SIG-M5 (cell line): ENCODE measurements around the gene LAP3.
A peak's percentile ranks its signal among the peaks of the same experiment; 100 is the strongest.
"Not testable (repeated sequence)": the region's sequence is repeated elsewhere in the genome, so short reads cannot be mapped to it uniquely, and the experiment has no call there.

ENCODE experiments used
- DNase-seq: peaks from one replicate; lab custom pipeline; 2025; lab: John Stamatoyannopoulos, UW

The LAP3 gene

DNA sequence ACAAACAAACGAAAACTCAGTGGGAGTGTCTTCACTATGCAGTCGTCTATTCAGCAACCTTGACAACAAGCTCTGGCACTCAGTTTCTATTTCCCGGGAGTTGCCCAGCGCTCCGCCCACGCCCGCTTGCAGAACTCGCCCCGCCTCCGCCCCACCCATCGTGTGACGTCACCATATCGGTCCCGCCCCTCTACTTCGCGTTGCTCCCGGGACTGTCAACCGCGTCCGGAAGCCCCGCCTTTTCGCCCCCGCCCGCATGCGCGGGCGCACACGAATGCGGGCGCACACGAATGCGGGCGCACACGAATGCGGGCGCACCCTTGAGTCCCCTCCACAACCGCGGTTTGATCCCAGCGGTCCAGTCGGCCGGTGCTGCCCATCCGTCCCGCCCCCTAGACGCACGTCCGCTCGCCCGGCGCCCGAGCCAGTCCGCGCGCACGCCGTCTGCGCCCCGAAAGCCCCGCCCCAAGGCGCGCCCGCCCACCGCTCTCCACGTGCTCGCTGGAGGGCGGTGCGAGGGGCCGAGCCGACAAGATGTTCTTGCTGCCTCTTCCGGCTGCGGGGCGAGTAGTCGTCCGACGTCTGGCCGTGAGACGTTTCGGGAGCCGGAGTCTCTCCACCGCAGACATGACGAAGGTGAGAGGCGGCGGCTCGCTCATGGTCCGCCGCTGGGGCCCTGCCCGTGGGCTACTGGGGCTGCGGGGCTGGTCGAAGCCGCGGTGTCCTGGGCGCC lies at the start of gene LAP3:
TSS of gene LAP3 (plus strand) at position 267 of the 733 bp plus-strand sequence. CDS start at position 535, 268 bp downstream.
- peak; percentile 64 for DNase-seq

DNA sequence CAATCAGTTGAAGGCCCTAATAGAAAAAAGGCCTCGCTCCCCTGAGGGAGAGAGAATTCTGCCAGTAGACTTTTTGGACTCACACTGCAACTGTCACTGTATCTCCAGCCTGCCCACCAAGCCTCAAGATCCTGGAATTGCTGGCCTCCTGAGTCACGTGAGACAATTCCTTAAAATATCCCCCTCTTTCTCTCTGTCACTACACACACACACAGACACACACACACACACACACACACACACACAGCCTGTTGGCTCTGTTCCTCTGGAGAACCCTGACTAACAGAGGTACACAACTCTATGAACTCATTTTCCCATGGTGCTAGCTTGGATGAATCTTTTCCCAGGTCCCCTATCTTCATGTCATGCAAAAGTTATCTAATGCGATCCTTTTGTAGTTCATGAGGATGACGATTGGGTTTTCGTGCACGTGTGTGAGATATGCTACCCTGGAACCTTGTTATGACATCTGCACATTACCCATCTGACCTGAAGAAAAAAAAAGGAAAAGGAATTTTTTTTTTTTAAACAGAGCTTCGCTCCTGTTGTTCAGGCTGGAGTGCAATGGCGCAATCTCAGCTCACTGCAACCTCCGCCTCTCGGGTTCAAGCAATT lies 48.3 kb upstream of the LAP3 start:
- no peak for DNase-seq

DNA sequence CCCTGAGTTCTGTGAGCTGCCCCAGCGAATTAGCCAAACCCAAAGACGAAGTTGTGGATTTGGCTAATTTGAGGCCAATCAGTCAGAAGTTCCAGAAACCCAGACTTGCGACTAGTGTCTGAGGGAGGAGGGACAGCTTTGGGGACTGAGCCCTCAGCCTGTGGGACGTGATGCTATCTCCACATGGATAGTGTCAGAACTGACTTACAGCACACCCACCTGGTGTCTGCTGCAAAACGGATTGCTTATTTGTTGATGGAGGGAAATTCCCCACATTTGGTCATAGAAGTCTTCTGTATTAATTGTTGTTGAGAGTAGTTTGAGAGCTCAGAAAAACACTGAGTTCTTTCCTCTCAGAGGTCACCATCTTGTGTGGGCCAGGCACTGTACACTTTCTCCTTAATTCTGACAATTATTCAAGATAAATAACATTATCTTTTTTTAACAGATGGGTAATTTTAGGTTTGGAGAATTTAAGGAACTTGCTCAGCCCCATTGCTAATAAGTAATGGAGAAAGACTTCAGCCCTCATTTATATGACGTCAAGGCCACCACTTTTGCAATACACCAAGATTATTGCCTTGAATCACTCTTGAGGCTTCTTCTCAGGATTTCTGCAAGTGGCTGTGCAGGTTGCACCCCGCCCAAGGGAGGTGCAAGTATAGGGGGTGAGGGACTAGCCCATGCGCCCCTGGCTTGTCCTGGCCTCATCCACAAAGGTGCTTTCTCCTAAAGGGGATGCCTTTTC lies 45.3 kb upstream of the LAP3 start:
- no peak for DNase-seq

DNA sequence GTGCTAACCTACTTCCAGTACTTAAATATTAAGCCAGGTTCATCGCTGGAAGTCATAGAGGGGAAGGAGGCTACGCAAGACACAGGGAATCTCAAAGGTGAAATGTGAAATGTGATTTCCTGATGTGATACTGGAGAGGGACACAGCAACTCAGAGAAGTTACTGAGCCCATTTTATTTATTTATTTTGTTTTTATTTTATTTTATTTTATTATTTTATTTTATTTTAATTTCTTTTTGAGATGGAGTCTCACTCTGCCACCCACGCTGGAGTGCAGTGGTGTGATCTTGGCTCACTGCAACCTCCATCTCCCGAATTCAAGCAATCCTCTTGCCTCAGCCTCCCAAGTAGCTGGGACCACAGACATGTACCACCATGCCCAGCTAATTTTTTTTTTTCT lies 42.3 kb upstream of the LAP3 start:
- DNase-seq: no peak

DNA sequence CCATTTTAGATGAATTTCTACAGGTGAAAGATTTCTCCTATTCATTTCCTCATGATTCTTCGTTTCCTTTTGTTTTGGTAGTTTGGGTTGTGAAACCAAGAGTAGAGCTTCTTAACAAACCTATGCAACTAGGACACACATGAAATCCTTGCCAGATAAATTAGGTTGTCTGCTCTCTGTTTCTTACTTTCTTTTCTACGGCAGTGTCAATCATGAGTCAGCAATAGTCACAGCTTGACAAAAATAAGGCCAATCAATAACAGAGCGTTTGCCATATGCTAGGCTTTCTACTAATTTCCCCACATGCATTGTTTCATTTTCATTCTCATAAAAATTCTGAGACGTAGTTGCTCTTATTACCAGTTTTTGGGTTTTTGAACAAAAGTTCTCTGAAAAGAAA lies 41.8 kb upstream of the LAP3 start:
- DNase-seq: no peak

DNA sequence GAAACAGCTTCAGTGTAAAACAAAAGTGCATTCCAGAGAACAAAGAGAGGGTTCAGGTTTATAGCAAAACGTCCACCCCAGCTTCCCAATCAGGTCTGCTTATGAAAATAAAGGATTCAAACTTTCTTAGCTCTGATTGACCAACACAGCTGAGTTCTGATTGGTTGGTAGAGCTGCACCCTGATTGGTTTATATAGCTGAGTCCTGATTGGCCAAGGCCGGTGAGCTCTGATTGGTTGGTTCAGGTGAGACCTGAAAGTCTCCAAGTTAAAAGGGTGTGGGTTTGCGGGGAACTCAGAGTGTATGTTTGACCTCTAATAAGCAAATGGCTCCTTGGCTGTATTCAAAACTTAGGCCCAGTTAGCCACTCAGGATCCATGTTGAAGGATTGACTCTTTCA lies 41.1 kb upstream of the LAP3 start:
- no peak for DNase-seq

DNA sequence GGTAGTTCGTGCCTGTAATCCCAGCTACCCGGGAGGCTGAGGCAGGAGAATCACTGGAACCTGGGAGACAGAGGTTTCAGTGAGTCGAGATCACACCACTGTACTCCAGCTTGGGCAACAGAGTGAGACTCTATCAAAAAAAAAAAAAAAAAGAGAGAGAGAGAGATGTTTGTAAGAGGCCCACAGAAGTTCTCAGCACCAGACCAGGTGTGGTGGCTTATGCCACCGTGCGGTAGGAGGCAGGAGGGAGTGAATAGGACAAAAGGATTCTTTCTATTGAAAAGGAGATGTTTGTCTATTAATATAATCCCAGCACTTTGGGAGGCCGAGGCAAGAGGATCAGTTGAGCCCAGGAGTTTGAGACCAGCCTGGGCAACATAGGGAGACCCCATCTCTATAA lies 39.9 kb upstream of the LAP3 start:
- DNase-seq: not testable (repeated sequence)

DNA sequence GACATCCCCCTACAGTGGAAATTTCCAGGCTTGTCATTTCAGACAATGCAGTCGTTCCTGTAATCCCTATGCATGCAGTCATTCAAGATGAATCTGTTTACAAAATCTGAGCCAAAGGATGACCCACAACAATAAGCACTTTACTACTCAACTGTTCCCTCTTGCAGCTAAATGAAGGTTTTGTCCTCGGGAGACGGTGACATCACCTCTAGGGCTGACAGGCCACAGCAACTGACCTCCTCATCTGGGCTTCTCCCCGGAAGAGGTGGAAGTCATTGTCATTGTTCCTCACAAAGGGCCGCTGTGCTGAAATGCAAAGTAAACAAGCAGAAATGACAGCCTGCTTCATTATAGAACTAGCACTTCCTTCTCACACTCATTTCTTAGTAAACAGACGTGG lies 32.8 kb upstream of the LAP3 start:
- DNase-seq: no peak

DNA sequence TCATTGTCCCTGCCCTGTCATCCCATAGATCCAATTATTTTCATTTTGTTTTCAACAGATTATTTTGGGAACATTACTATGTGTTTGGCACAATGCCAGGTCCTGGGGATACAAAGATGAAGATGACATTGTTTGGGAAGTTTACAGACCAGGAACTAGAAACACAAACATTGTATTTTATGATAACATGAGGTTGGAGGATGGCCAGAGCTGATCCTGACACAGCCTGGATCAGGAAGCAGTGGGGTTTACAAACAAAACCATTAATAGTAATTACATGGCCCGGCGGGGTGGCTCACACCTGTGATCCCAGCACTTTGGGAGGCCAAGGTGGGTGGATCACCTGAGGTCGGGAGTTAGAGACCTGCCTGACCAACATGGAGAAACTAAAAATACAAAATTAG lies 32.2 kb upstream of the LAP3 start:
- no peak for DNase-seq

DNA sequence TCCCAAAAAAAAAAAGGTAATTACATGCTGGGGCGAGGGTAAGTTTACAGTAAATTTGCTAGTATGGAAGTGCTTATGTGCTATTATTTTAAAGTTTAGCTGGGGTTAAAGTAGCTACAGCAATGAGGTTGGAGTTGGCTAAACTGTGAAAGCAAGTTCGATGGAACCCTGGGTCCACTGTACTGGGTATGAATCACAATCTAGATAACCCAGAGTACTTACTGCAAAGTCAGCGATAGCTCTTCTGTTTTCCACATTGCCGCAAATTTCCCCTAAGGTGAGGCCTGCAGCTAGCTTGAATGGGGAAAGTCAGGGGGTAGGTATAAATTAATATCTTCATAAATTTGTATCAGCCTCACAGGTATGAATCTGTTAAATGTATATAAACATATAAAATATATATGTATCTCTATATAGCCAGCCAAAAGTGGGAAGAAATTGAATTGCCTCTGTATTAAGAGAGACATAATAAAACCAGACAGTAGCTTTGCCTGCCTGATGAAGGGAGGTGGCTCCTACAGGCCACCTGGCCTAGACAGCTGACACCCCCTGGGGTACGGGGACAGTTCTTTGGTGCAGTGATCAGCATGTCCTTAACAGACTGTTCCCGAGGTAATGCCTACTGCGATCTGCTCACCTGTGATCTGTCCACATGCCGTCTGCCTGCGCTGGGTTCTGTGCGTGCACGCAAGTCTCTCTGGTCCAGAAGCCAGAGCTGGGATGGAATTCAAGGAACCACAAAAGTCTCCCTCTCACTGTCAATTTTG lies 31.4 kb upstream of the LAP3 start:
- no peak for DNase-seq

DNA sequence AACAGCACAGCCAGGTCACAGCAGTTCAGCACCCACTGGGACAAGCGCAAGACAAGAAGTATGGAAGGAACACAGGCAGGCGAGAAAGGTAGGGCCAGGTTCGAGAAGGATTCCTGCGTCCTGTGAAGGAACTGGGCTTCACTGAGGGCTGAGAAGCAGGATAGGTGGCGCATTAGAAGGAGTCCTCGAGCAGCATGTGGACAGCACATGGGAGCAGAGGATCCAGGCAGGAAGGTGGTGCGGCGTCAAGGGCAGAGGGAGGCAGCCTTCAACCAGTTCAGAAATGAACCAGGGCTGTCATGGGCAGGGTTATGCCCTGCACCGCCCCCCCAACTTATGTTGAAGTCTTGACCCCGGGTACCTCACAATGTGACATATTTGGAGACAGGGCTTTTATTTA lies 30.8 kb upstream of the LAP3 start:
- no peak for DNase-seq

DNA sequence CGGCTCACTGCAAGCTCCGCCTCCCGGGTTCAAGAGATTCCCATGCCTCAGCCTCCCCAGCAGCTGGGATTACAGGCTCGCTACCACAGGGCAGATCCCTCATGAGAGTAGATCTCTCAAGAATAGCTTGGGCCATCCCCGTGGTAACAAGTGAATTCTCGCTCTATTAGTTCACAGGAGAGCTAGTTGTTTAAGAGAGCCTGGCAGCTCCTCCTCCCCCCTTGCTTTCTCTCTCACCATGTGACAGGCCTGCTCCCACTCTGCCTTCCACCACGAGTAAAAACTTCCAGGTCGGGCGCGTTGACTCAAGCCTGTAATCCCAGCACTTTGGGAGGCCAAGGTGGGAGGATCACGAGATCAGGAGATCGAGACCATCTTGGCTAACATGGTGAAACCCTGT lies 30.3 kb upstream of the LAP3 start:
- no peak for DNase-seq

DNA sequence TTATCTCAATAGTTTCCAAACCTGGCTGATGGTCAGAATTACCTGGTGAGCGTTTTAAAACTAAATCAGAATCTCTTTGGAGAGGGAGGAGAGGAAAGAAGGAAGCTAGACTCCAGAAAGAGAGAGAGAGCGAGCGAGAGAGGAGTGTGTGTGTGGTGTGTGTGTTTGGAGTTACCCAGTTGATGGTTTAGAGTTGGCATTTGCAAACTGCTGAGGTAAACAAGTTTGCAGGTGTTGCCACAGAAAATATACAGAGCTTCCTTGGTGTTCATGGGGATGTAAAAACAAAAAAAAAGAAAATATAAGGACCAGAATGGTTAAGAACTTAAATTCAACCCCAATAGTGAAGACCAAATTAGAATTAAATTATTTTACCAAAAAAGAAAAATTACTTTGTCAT lies 26.4 kb upstream of the LAP3 start:
- DNase-seq: no peak

DNA sequence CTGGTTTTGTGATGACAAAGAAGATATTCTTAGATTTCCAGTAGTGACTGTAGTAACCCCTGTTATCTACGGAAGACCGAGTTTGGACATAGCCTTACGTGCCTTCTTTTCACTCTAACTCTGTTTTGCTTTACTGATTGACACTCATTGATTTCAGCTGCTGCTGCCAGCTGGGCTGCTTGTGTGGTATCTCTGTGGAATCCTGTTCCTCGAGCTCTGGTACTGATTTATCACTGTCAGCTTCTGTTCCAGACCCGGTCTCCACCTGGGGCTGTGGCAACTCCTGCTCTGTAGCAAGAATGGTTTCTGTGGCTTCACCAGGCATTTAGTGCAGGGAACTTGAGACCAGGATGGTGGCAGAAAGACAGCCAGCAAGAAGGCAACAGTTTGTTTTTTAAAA lies 24.6 kb upstream of the LAP3 start:
- DNase-seq: no peak

DNA sequence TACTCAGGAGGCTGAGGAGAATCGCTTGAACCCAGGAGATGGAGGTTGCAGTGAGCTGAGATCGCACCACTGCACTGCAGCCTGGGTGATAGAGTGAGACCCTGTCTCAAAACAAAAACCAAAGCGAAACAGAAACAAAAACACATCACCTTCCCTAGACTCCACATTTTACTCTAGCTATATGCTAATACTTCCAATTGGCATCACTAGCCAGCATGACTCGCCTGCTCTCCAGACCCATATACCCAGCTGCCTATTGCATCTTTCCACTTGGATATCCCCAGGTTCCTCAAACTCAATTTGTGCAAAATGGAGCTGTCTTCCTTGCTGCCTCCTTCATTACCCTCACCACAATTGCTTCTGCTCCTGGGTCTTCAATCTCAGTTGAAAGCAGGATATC lies 22.4 kb upstream of the LAP3 start:
- DNase-seq: no peak

DNA sequence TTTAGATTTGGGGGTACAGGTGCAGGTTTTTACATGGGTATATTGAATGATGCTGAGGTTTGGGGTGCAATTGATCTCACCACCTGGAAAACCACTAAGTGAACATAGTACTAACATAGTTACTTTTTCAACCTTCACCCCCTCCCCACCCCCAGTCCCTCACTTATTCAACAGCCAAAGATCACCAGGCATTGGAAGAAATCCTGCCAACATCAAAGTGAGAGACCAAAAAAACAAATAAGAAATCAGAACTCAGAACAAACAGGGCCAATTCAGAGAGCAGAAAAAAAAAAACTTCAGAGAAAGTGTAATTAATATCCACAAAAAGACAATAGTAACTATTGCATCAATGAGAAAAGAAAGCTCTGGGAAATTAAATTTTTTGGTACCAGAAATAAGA lies 20.5 kb upstream of the LAP3 start:
- DNase-seq: no peak

DNA sequence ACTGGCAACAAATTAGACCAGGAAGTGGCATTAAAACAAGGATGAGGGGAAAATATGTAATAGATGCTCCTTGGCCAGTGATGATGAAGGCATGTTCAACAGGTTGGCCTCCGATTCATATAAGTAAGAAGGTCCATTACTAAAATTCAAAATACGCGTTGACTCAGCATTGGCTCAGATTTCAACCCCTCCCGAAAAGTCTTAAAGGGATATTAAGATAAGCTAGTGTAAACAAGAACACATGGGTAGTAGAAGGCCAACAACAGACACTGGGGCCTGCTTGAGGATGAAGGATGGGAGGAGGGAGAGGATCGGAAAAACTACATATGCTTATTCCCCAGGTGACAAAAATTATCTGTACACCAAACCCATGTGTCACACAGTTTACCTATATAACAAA lies 19.1 kb upstream of the LAP3 start:
- DNase-seq: no peak

DNA sequence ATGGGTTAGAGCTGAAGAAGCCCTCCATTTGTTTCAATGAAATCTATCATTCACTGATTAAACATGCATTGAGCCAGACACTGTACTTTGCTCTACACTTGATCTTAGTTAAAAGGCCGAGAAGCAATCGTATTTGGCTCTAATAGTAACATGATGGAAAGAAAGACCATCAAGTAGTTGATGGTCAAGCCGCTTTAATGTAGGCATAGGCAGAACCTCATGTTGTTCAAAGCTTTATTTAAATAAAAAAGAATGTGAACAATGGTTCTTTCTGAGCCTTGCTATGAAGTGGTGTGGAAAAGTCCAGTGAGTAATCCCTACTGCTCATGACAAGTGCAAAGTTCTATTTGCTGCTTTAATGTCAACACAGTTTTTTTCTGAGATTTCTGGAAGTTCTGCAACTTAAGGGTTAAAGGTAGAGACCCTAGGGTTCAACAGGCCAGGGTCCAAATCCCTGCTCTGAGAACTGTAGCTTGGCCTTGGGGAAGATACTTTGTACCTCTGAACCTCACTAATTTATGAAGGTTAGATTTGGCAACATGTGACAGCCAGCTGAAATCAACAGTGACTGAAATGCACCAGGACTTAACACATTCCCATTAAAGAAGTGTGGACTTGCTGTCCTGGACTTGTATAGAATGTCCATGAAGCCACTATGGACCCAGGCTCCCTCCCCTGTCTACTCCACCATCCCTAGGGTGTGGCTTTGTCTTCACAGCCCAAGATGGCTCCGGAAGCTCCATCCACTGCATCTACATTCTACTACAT lies 17.9 kb upstream of the LAP3 start:
- DNase-seq: no peak

DNA sequence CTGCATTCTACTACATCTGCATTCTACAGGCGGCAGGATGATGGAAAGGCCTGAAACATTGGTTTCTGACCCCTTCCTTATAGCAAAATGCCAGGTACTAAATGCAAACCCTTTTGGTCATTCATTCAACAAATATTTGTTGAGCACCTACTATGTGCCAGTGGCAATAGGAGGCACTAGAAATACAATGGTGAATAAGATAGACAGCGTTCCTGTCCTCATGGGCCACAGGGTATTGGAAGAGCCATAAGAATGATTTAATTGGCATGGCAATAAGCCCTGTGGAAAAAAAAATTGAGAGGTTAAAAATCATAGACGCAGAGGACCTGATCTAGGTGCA lies 17.3 kb upstream of the LAP3 start:
- DNase-seq: no peak

DNA sequence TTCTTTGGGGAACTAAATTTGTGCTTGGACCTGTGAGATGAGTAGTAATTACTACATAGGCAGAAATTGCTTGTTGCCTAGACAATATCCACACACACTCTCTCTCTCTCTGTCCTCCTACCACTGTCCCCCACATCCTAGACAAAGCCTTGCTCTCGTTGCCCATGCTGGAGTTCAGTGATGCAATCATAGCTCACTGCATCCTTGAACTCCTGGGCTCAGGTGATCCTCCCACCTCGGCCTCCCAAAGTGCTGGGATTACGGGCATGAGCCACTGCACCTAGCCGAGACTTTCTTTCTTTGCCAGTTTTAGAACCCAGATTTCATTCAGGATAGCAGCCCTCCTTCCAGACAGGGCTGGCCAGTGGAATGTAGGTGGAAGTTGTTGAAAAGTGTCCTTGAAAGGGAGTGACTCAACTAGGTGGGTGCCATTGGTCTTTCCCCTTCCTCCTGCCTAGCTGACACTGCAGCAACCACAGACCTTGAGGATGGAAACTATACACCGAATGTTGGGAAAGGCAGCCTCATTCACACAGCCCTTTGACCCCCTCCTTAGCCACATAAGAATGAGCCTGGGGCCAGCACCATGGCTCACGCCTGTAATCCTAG lies 16.8 kb upstream of the LAP3 start:
- no peak for DNase-seq

DNA sequence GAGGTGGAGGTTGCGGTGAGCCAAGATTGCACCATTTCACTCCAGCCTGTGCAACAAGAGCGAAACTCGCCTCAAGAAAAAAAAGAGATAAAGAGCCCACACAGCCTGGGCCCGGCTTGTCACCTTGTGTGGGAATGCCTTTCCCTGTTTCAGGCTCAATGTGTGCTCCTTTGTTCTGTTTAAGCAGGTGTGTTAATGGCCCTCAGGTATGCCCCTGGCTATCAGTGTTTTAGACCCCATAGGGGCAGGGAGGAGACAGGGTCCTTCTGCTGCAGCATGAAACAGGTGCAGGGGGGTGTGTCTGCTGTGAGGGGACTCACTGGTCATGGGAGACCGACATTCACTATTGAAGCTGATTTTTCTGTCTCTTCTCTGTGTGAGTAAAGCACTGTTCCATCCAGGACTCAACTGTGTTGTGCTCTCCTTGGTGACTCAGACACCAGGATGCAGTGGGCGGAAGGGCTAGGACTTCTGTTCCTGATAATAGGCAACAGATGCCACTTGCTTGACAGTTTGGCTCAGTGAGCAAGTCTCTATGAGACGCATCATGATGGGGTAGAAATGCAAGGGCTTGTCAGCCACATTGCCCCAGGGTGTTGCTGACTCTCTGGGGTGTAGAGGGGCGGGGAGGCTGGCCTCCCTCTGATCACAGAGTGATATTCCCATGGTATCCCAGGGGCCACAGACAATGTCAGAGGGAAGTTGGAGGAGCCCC lies 15.6 kb upstream of the LAP3 start:
- DNase-seq: no peak
